ENCODE data around the gene FNDC3B. TPM values are rescaled to one million over a fixed set of nuclear protein-coding genes. Genes with fewer than 3 reads are reported as not detected.
A peak's percentile ranks its signal among the peaks of the same experiment; 100 is the strongest.

Gene FNDC3B
- total RNA-seq, 2 experiments from 2014 or later: 11.6 to 12.2 TPM

DNA sequence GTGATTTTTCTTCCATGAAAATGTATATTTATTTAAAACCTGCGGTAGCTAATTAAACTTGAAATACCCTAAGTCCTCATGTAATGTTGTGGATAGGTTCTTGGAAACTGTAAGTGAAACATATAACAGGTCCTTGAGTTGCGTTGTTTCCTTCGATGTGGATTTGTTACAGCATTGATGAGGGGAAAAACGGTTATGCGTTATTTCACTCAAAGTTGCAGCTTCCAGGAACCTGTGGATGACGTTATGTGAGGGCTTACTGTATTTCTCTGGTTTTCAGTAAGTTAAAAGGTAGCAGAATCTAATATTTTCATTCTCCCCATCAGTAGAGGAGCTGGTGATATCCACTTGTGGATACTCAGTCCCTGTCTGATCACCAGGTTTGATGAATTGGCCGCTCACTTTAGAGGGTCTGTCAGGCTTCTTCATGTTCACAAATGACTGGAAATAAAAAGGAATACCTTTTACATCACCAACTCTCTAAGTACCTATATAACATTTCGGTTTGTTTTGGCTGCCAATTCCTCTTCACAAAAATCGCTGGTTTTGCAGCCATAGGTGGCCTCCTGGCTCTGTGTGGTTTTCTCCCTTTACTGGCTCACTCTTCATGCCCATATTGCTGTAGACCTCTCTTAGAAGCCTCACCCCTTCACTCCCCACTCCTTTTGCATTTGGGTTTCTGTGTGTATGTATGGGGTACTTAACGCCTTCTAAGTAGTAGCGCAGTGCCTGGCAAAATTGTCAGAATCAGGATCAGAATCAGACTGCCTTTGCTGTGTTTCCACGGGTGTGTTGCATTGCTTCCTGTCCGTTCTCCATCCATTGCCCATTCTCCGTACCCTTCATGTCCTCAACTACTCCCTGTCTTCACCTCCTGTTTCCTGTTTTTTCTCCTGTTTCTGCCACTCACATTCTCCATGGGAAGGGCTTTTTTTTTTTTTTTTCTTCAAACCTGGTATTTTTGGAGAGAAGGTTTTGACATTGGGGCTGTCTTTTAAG lies 112.6 kb downstream of the FNDC3B start:
- Mint-ChIP-seq H3K36me3 (peaks cover 10% of the 10 kb centered on the region), H3K27me3 (no peaks in the 10 kb centered on the region), H3K9me3 (no peaks in the 10 kb centered on the region), H3K4me3 (no peak overlapping the region), H3K4me1 (peaks cover 45% of the 10 kb centered on the region), H3K27ac (no peak overlapping the region)
- no peak for DNase-seq

DNA sequence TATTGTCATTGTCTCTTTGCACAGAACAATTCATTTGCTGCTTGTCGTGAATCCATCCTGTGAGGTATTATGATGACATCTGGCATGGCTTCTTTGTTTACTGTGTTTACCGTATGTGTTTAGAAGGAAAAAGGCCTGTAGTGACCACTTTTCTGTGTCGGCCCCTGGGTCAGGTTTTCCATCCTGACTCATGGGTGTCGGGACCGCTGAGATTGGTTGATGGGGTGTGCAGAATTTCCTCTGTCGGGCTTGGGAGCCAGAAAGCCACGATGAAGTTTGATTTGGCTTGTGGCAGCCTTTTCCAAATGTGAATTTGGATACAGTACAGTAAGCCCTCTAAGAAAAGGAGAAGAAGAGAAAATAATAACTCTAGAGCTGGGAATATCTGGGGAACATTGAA lies 113.5 kb downstream of the FNDC3B start:
- Mint-ChIP-seq H3K27me3 (no peaks in the 10 kb centered on the region), H3K4me1 (peaks cover 41% of the 10 kb centered on the region), H3K4me3 (no peak overlapping the region), H3K27ac (no peak overlapping the region), H3K9me3 (no peaks in the 10 kb centered on the region), H3K36me3 (peaks cover 6% of the 10 kb centered on the region)
- no peak for DNase-seq

DNA sequence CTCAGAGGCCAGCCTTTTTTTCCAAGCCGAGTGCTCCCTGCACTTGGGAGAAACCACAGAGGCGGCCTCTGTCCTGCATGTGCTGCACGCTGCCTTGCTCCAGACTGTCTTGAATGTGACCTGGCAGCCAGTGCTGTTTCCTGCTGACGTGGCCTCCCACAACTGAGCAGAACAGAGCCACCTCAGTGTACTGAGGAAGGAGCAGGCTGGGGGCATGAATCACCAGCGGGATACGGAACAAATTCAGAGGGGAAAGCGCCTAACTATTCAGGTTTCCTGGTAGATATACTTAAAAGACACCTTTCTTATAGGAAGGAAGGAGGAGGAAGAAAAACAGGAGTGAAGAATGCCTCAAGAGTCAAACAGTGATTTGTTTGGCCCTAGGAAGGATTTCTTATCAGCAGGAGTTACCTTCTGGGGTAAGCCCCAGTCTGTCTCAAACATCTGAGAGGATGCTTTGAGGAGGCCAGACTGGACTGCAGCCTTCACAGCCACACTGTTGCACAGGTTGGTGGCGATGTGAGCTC lies 114.0 kb downstream of the FNDC3B start:
- no peaks in the 10 kb centered on the region for H3K27me3 Mint-ChIP-seq
- peaks cover 6% of the 10 kb centered on the region for H3K36me3 Mint-ChIP-seq
- H3K27ac Mint-ChIP-seq: peak overlapping the region; percentile 3
- peak; percentile 50 for DNase-seq
- peaks cover 38% of the 10 kb centered on the region for H3K4me1 Mint-ChIP-seq
- H3K9me3 Mint-ChIP-seq: no peaks in the 10 kb centered on the region
- H3K4me3 Mint-ChIP-seq: no peak overlapping the region

DNA sequence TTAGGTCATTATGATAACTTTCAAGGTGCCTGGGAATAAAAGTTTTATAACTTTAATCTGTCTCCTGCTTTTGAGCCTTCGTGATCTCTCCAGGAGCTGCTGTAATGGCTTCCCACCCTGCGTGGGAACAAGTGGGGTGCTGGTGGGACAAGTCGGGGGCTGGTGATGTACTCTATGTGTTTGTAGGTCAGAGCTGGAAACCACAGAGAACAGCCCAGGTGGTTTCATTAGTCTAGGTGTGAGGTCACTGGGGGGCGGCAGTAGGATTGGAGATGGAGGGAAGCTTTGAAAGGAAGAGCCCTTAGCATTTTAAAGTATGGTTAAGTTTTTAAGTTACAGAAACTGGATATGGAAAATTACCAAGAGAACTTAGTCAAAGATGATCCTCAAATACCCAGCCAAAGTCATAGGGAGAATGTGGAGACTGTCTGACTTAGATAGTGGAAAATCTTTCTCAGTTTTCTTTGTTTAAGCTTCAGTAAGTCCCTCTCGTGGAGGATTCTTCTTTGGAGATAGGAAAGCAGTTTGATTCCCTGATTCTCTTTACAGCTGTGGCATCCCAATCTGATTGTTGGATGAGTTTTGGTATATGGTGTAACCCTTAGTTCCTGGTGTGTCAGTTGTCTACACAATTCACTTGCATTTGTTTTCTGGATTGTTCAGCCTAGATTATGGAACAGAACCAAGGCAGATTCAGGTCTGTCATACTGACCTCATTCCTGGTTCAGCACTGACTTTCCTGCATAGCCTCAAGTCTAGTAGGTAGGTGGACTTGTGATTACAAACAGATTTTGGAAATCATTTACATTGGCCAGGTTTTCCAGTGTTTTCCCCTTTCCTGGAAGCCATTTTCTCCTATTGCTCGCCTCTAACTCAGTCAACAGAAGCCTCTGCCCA lies 115.6 kb downstream of the FNDC3B start:
- no peak overlapping the region for H3K4me3 Mint-ChIP-seq
- H3K27ac Mint-ChIP-seq: peak overlapping the region; percentile 67
- peaks cover 32% of the 10 kb centered on the region for H3K4me1 Mint-ChIP-seq
- H3K36me3 Mint-ChIP-seq: peaks cover 6% of the 10 kb centered on the region
- peak; percentile 8 for DNase-seq
- H3K27me3 Mint-ChIP-seq: no peaks in the 10 kb centered on the region
- no peaks in the 10 kb centered on the region for H3K9me3 Mint-ChIP-seq

DNA sequence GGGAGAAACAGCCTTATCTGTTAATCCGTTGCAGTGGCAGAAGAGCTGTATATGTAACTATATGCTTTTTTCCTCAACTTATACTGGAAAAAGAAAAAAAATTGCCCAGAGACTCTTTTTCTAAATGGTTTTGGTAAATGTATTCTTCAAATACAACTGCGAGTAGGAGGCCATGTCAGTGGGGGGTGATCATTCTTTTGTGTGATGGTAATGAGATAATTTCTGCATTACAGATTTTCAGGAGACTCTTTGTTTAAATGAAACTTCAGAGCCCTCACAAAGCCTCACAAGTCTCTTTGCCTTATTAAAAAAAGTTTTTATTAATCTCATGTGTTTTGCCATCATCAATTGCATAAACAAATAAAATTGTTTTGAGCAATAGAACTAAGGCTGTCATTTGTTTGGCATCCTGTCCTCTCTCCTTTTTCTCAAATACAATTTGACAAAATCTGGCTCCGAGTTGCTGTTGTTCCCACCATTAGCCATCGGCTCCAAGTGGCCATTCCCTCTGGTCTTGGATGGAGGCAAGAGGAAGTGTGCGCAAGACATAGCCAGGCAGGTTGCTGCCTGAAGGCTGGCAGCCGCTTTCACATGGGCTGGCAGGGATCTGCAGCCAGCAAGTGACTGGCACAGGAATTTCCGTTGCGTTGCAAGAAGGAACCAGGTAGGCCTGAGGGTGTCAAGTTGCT lies 116.7 kb downstream of the FNDC3B start:
- Mint-ChIP-seq H3K4me3 (no peak overlapping the region), H3K4me1 (peaks cover 30% of the 10 kb centered on the region), H3K27ac (no peak overlapping the region), H3K36me3 (peaks cover 6% of the 10 kb centered on the region), H3K9me3 (no peaks in the 10 kb centered on the region), H3K27me3 (no peaks in the 10 kb centered on the region)
- DNase-seq: no peak

DNA sequence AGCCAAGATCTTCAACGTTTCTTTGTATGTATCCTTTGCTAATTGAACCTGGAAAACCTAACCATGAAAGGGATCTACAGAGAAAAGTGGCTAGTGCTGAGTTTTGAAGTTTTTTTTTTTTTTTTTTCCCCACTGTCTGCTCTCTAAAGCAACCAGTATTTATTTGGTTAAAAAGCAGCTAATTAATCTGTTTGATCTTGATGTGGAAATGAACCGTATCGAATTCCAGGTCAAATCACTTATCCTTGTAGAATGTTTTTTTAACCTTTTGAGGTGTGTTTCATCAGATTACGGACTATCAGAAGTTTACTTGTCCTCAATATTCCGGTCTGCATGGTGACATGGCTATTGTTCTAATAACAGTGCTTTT lies 117.2 kb downstream of the FNDC3B start:
- H3K27me3 Mint-ChIP-seq: no peaks in the 10 kb centered on the region

DNA sequence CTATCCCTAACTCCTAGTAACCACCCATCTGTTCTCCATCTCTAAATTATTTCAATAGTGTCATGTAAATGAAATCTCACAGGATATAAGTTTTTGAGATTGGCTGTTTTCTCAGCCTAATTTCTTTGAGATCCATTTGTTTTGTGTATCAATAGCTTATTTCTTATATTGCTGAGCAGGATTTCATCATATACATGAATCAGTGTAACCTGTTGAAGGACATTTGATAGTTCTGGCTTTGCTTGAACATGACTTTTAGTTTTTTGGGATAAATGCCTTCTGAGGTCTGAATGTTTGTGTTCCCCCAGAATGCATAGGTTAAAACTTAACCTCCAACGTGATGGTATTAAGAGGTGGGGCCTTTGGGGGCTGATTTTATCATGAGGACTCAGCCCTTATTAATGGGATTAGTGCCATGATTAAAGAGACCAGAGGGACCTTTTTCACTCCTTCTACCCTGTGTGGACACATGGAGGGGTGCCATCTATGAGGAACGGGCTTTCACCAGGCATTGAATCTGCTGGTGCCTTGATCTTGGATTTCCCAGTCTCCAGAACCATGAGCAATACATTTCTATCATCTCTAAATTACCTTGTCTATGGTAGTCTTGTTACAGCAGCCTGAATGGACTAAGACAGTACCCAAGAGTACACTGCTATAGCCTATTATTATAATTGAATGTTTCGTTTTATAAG lies 118.3 kb downstream of the FNDC3B start:
- Mint-ChIP-seq H3K27ac (no peak overlapping the region), H3K4me3 (no peak overlapping the region), H3K9me3 (no peaks in the 10 kb centered on the region), H3K36me3 (peaks cover 7% of the 10 kb centered on the region), H3K4me1 (peaks cover 32% of the 10 kb centered on the region), H3K27me3 (no peaks in the 10 kb centered on the region)
- DNase-seq: no peak

More for the DNA sequence above, 117.2 kb downstream of the FNDC3B start:
- Mint-ChIP-seq H3K9me3 (no peaks in the 10 kb centered on the region), H3K4me3 (no peak overlapping the region), H3K36me3 (peaks cover 6% of the 10 kb centered on the region), H3K4me1 (peaks cover 33% of the 10 kb centered on the region), H3K27ac (no peak overlapping the region)
- no peak for DNase-seq

DNA sequence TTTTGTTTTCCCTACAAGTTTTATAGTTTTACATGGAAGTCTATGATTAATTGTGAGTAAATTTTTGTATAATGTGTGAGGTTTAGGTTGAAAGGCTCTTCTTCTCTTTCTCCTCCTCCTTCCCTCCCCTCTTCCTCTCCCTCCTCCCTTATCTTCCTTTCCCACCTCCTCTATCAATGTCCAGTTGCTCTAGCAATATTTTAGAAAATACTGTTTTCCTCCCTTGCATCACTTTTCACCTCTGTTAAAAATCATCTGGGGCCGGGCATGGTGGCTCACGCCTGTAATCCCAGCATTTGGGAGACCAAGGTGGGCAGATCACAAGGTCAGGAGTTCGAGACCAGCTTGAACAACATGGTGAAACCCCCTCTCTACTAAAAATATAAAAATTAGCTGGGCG lies 119.4 kb downstream of the FNDC3B start:
- no peak overlapping the region for H3K4me3 Mint-ChIP-seq
- no peak overlapping the region for H3K27ac Mint-ChIP-seq
- H3K9me3 Mint-ChIP-seq: no peaks in the 10 kb centered on the region
- no peak for DNase-seq
- peaks cover 6% of the 10 kb centered on the region for H3K36me3 Mint-ChIP-seq
- no peaks in the 10 kb centered on the region for H3K27me3 Mint-ChIP-seq
- peaks cover 22% of the 10 kb centered on the region for H3K4me1 Mint-ChIP-seq

DNA sequence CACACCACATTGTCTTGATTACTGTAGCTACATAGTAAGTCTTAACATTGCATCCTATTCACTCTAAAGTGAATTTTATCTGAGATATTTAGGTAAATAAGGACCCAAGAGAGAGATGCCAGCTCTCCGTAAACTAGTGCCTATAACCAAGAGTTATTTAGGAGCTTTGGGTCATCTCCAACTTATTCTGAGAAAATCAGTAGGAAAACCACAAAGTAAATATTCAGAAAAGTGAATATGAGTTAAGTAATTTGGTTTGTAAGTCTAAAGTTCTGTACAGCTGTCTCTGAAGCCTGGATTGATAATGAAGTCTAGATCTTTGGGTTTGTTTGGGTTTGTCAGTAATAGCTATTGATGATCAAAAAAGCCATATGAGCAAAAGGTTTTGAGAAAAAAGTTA lies 120.0 kb downstream of the FNDC3B start:
- Mint-ChIP-seq H3K4me3 (no peak overlapping the region), H3K4me1 (peaks cover 19% of the 10 kb centered on the region), H3K27ac (no peak overlapping the region), H3K9me3 (no peaks in the 10 kb centered on the region), H3K27me3 (no peaks in the 10 kb centered on the region), H3K36me3 (peaks cover 6% of the 10 kb centered on the region)
- no peak for DNase-seq

DNA sequence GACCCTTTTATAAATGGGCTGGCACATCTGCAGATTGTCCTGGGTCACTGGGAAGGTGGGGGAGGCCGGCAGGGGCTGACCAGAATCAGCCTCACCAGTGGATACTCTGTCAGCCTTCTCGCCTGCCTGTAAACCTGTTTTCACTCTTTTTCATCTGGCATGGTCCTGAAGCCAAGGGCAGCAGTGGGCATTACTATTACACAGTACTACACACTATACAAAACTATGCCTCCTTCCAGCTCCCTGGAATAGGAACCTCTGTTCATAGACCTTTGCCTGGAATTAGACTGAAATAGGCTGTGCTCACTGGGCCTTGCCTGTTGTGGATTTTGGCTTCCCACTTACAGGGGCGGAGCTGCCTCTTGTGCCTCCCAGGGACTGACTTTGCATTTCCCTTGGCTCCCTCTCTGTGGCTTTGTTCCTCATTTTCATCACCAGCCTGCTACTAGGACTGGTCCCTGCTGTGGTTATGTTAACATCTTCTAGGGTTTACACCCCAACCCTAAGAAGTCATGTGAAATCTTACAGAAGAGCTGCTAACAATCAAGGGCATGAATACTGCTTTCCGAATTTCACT lies 120.7 kb downstream of the FNDC3B start:
- no peak overlapping the region for H3K4me3 Mint-ChIP-seq
- DNase-seq: no peak
- H3K4me1 Mint-ChIP-seq: peaks cover 12% of the 10 kb centered on the region
- H3K36me3 Mint-ChIP-seq: peaks cover 3% of the 10 kb centered on the region
- H3K9me3 Mint-ChIP-seq: no peaks in the 10 kb centered on the region
- no peaks in the 10 kb centered on the region for H3K27me3 Mint-ChIP-seq
- no peak overlapping the region for H3K27ac Mint-ChIP-seq

DNA sequence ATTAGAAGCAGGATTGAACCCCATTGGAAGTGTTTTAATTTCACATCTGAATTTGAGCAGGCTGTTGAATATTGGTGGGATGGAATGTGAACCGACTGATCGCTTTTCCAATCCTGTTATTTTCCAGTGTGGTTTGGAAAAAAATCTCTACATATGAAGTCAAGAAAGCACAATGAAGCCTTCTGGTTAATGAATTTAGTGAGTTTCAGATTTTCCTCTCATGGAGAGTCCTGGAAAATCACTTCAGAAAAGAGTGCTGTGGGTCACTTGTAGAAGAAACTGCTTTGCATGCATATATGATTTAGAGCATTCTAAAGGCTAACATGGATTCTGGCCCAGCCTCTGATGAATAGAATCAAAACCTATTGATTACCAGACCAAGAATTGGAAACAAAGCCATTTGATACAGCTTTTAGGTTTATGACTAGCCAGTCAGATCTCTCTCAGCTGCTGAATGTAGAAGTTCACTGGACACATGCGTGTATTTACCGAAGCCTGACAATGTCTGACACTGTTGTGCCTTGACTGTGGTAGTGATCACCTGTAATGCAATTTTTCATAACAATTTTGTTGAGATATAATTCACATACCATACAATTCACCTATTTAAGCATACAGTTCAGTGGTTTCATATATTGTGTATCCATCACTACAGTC lies 121.9 kb downstream of the FNDC3B start:
- DNase-seq: no peak
- peaks cover 5% of the 10 kb centered on the region for H3K36me3 Mint-ChIP-seq
- peaks cover 5% of the 10 kb centered on the region for H3K4me1 Mint-ChIP-seq
- H3K9me3 Mint-ChIP-seq: no peaks in the 10 kb centered on the region
- H3K27ac Mint-ChIP-seq: no peak overlapping the region
- no peak overlapping the region for H3K4me3 Mint-ChIP-seq
- H3K27me3 Mint-ChIP-seq: no peaks in the 10 kb centered on the region

DNA sequence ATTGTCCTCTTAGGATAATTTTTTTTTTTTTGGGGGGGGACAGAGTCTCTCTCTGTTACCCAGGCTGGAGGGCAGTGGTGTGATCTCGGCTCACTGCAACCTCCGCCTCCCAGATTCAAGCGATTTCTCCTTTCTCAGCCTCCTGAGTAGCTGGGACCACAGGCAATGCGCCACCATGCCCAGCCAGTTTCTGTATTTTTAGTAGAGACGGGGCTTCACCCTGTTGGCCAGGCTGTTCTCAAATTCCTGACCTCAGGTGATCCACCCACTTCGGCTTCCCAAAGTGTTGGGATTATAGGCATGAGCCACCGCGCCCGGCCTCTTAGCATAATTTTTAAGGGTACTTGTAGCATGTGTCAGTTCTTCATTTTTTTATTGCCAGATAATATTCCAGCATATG lies 122.6 kb downstream of the FNDC3B start:
- no peak overlapping the region for H3K4me3 Mint-ChIP-seq
- H3K9me3 Mint-ChIP-seq: no peaks in the 10 kb centered on the region
- DNase-seq: no peak
- peaks cover 3% of the 10 kb centered on the region for H3K36me3 Mint-ChIP-seq
- peaks cover 5% of the 10 kb centered on the region for H3K4me1 Mint-ChIP-seq
- H3K27ac Mint-ChIP-seq: no peak overlapping the region
- no peaks in the 10 kb centered on the region for H3K27me3 Mint-ChIP-seq

DNA sequence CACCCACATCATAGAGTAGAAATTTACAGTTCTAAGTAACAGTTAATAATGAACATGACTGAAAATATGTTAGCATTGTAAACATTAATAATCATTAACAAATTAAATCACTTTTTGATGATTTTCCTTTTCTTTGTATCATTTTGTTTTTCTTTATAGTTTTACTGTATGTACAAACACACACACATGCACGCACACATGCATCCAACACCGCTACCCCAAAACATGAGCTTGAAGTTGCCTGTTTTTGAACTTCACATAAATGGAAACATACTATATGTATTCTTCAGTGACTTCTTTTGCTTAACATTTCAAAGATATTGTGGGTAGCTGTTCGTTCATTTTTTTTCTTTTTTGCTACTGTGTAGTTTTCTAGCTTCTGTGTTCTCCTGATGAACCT lies 123.9 kb downstream of the FNDC3B start:
- Mint-ChIP-seq H3K9me3 (no peaks in the 10 kb centered on the region), H3K36me3 (peaks cover 3% of the 10 kb centered on the region), H3K4me1 (peaks cover 7% of the 10 kb centered on the region), H3K4me3 (no peak overlapping the region), H3K27ac (no peak overlapping the region), H3K27me3 (no peaks in the 10 kb centered on the region)
- DNase-seq: no peak
